SU-DHL-6 (cell line): ENCODE results near the gene HEXD.

Experiments
- CTCF ChIP-seq: fragments of 200-600 bp; sonication (generic); IDR thresholded peaks from one replicate; pipeline ENCODE4 v1.5.1; 2017; ENCODE audit warnings: antibody characterized with exemption, mild to moderate bottlenecking, low read length, moderate library complexity; ENCODE audit not compliant: insufficient read depth, poor library complexity, severe bottlenecking
- EZH2phosphoT487 ChIP-seq: fragments of 200-600 bp; sonication (generic), shearing (Covaris generic); conservative IDR thresholded peaks from 2 replicates; pipeline ENCODE4 v1.6.1; 2018; ENCODE audit warnings: mild to moderate bottlenecking, antibody characterized with exemption, low read length, moderate library complexity, mixed read lengths

- TF ChIP-seq CTCF (no peak), EZH2phosphoT487 (no peak)
These were observed 68.3 kb downstream of the HEXD start for GRCh38 chr17:82486231-82487094.
